Psoas muscle (tissue), 8 donors: Measurements from ENCODE around the gene CAST. TPM values are rescaled to one million over a fixed set of nuclear protein-coding genes. Genes with fewer than 3 reads are reported as not detected.

Source experiments
- ATAC-seq, 4 donors: fragments of 200-7000 bp; cut with Tn5 transposase; one replicate each; pipeline ENCODE4 v1.9.1; 2020; ENCODE audit warnings: moderate library complexity in 3 of 4, mild to moderate bottlenecking in 2 of 4
- DNase-seq, 2 donors: peaks; one replicate each; pipeline ENCODE4 v3.0.0-alpha.2; 2020
- H3K27ac ChIP-seq: fragments of 200-600 bp; one replicate; pipeline ENCODE4 v1.8.0; 2022
- H3K27me3 ChIP-seq, 3 donors: fragments of 200-600 bp in 1 of 3; one replicate each; pipeline versions ENCODE4 v1.6.1 to v1.8.0; 2013 to 2022; ENCODE audit warnings: low read length in 2 of 3, mild to moderate bottlenecking in 2 of 3, moderate library complexity in 1 of 3; ENCODE audit not compliant: insufficient read depth in 3 of 3
- H3K36me3 ChIP-seq, 2 donors: fragments of 200-600 bp in 1 of 2; one replicate each; pipeline versions ENCODE4 v1.6.1 to v1.8.0; 2013 to 2022; ENCODE audit warnings: low read depth in 1 of 2, mild to moderate bottlenecking in 1 of 2, moderate library complexity in 1 of 2; ENCODE audit not compliant: insufficient read depth in 1 of 2
- H3K4me1 ChIP-seq: fragments of 200-600 bp; one replicate; pipeline ENCODE4 v1.8.0; 2022
- H3K4me3 ChIP-seq: fragments of 200-600 bp; one replicate; pipeline ENCODE4 v1.8.0; 2022; ENCODE audit warnings: mild to moderate bottlenecking
- H3K9me3 ChIP-seq: fragments of 200-600 bp; one replicate; pipeline ENCODE4 v1.8.0; 2022
- CTCF ChIP-seq: fragments of 200-600 bp; IDR thresholded peaks from one replicate; pipeline ENCODE4 v1.8.0; 2022; ENCODE audit warnings: antibody characterized with exemption
- whole genome bisulfite sequencing, 3 donors: extraction: QIAGEN DNeasy Blood & Tissue Kit; methylation state at CpG; one replicate each; pipeline versions ENCODE4 v1.1.6 to v1.1.7; 2013; 5-methylcytosine and 5-hydroxymethylcytosine counted together
- intact Hi-C, 2 donors: fragments of 100-400 bp; cut with DNase I; formaldehyde crosslinking; loops; one replicate each; pipeline versions ENCODE4 v1.11.0 to v1.14.2; 2022
- polyA plus RNA-seq, 3 donors: library from polyadenylated mRNA; stranded (reverse); fragments of 200-250 nt; gene quantifications; one replicate each; pipeline ENCODE4 v1.2.3, GENCODE V29; 2013
- total RNA-seq, 4 donors: library from RNA; stranded (reverse); fragmentation: NEBNext Ultra II Directional in 2 of 4; extraction: Animal tissue kit (Norgen Biotek cat#: 25700) in 2 of 4; gene quantifications; one replicate each; pipeline versions ENCODE4 v1.2.1 to v1.2.4, GENCODE V29; 2021 to 2023
- donor health status: healthy with polysubstance abuse.
- donor health status: DM: no; HTN: no; CAD: no; lungs with moderate emphysema.
- donor health status: Bipolar disorder and iron deficiency.
- donor health status: healthy.
- donor health status: DM: yes; HTN: yes; CAD: no.
- donor health status: DM: no; HTN: no; CAD: no.
- donor health status: DM: no; HTN: no; CAD: no.
- donor health status: DM: yes; HTN: yes; CAD: no.

The CAST gene
- total and polyA plus RNA-seq, 7 donors = 193 to 447 (median 312) TPM

GRCh38 chr5:96634881-96635280 is 27.3 kb upstream of the CAST start:
- 77 to 93% (median 81%) methylated on average over 1 of the region's 1 CpG for WGBS, 3 donors
- Histone ChIP-seq H3K27me3 (no peaks in the 10 kb centered on the region), H3K36me3 (no peaks in the 10 kb centered on the region), H3K4me3 (no peak overlapping the region), H3K4me1 (peaks cover 6% of the 10 kb centered on the region), H3K27ac (no peak overlapping the region), H3K9me3 (no peaks in the 10 kb centered on the region)
- DNase-seq (no peak), ATAC-seq (no peak)
- no peak for TF ChIP-seq CTCF
- intact Hi-C loops = no loop called here

DNA sequence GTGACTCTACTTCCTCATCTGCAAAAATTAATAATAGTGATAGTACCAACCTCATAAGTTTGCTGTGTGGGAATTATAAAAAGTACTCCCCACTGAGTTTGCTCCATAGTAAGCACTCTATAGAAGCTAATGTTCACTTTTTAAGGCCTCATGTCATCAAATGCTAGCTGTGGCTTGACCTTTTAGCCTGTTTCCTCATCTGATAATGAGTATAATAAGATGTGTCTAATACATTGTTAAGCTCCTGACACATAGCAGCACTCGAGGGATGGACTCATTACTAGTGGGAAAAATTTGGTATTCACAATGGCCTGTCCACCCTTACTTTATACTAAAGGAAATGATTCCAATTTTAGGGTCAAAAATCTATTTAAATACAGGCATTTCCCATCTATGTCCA is 26.1 kb upstream of the CAST start:
- Histone ChIP-seq H3K36me3 (no peaks in the 10 kb centered on the region), H3K4me3 (no peak overlapping the region), H3K27me3 (no peaks in the 10 kb centered on the region), H3K4me1 (no peaks in the 10 kb centered on the region), H3K27ac (no peak overlapping the region), H3K9me3 (no peaks in the 10 kb centered on the region)
- intact Hi-C loops = no loop called here
- WGBS, 3 donors = 38 to 58% (median 57%) methylated on average over 1 of the region's 1 CpG
- ATAC-seq (no peak), DNase-seq (no peak)
- no peak for TF ChIP-seq CTCF

- H3K9me3 ChIP-seq = no peaks in the 10 kb centered on the region
- no peak overlapping the region for H3K4me3 ChIP-seq
- H3K36me3 ChIP-seq = no peaks in the 10 kb centered on the region
- no peaks in the 10 kb centered on the region for H3K4me1 ChIP-seq
- no peak for DNase-seq
- no peak overlapping the region for H3K27ac ChIP-seq
- H3K27me3 ChIP-seq = no peaks in the 10 kb centered on the region
- WGBS, 3 donors = 90 to 94% (median 91%) methylated on average over 4 of the region's 4 CpGs
- intact Hi-C loops = no loop called here
- TF ChIP-seq CTCF = no peak
- ATAC-seq = no peak
Observed at GRCh38 chr5:96636594-96636993, 25.6 kb upstream of the CAST start.

DNA sequence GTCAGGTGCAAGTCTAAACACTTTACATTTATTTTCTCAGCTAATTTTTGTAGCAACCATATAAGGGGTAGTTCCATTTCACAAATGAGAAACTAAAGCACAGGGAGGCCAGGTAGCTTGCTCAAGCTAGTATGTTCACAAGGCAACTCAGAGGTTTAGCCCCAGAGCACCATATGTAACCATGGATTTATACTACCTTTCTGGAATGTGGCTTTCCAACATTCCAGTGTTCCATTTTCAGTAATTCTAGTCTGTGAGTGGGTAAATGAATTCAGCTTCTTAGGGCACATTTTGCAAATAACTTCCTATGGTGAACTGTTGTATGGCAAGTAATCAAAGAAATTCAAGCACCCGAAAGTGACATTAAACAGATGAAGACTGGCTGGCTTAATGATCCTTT is 25.0 kb upstream of the CAST start:
- H3K36me3 ChIP-seq = no peaks in the 10 kb centered on the region

More for the DNA sequence above, 25.0 kb upstream of the CAST start:
- ATAC-seq (no peak), DNase-seq (no peak)
- 67 to 84% (median 83%) methylated on average over 1 of the region's 1 CpG for WGBS, 3 donors
- Histone ChIP-seq H3K27ac (no peak overlapping the region), H3K4me1 (no peaks in the 10 kb centered on the region), H3K27me3 (no peaks in the 10 kb centered on the region), H3K4me3 (no peak overlapping the region), H3K9me3 (no peaks in the 10 kb centered on the region)
- no peak for TF ChIP-seq CTCF
- intact Hi-C loops = no loop called here
